GM12864 (cell line): Measurements from ENCODE around the gene TMEM131.

ENCODE experiments used
- DNase-seq: peaks from one replicate; pipeline ENCODE4 v3.0.0-alpha.2; 2011; ENCODE audit warnings: low read depth
- H3K4me3 ChIP-seq: 2 replicates; pipeline ENCODE4 v1.5.1; 2011; ENCODE audit warnings: mild to moderate bottlenecking, low read depth, low read length, control low read depth
- CTCF ChIP-seq: IDR thresholded peaks from 2 replicates; pipeline ENCODE4 v1.5.1; 2011; ENCODE audit warnings: low read depth, mild to moderate bottlenecking, moderate library complexity, low read length, control low read depth, inconsistent platforms; ENCODE audit errors: missing control alignments

Gene TMEM131

GRCh38 chr2:97739020-97739892 lies 256.5 kb downstream of the TMEM131 start:
- DNase-seq, result no peak
- TF ChIP-seq CTCF, result no peak
- H3K4me3 ChIP-seq, result no peak overlapping the region

- TF ChIP-seq CTCF, result no peak
- no peak for DNase-seq
Observed at GRCh38 chr2:97738179-97739019, 257.3 kb downstream of the TMEM131 start.

GRCh38 chr2:97737421-97738178 lies 258.1 kb downstream of the TMEM131 start:
- TF ChIP-seq CTCF, result no peak
- H3K4me3 ChIP-seq, result no peak overlapping the region
- no peak for DNase-seq

More at GRCh38 chr2:97738179-97739019, 257.3 kb downstream of the TMEM131 start:
- no peak overlapping the region for H3K4me3 ChIP-seq

- TF ChIP-seq CTCF, result no peak
- no peak for DNase-seq
- H3K4me3 ChIP-seq, result no peak overlapping the region
Observed at GRCh38 chr2:97736608-97737330, 259.0 kb downstream of the TMEM131 start.

- no peak for DNase-seq
- no peak for TF ChIP-seq CTCF
Observed at GRCh38 chr2:97736185-97736584, 259.6 kb downstream of the TMEM131 start.

GRCh38 chr2:97735161-97735561 lies 260.6 kb downstream of the TMEM131 start:
- H3K4me3 ChIP-seq, result no peak overlapping the region
- no peak for TF ChIP-seq CTCF
- DNase-seq, result no peak

More at GRCh38 chr2:97736185-97736584, 259.6 kb downstream of the TMEM131 start:
- H3K4me3 ChIP-seq, result no peak overlapping the region
